Bronchial epithelial cell (primary cell): ENCODE data around the gene NUB1. TPM values are rescaled to one million over a fixed set of nuclear protein-coding genes. Genes with fewer than 3 reads are reported as not detected.

Source experiments
- DNase-seq: peaks from one replicate; pipeline ENCODE4 v3.0.0-alpha.2; 2010; ENCODE audit warnings: low read depth
- FAIRE-seq: peaks from 2 replicates; lab custom pipeline; 2011; peaks lifted over from hg19 to GRCh38; lab: Jason Lieb, UNC
- H3K27me3 ChIP-seq: 2 replicates; pipeline ENCODE4 v1.5.1; 2011; ENCODE audit warnings: low read length; ENCODE audit not compliant: control insufficient read depth, insufficient read depth
- H3K36me3 ChIP-seq: 2 replicates; pipeline ENCODE4 v1.5.1; 2011; ENCODE audit warnings: low read length; ENCODE audit not compliant: control insufficient read depth, insufficient read depth
- H3K4me3 ChIP-seq: 2 replicates; pipeline ENCODE4 v1.5.1; 2011; ENCODE audit warnings: mild to moderate bottlenecking, low read depth, low read length, control low read depth
- total RNA-seq: library from RNA; depleted of rRNA; stranded (reverse); fragments of >200 nt; gene quantifications from 2 replicates; pipeline ENCODE4 v1.2.1, GENCODE V29; 2014
- TF ChIP-seq, protein P1 (sequence below): IDR thresholded peaks from 2 replicates; pipeline ENCODE4 v1.5.1; 2011; ENCODE audit warnings: mild to moderate bottlenecking, moderate library complexity, low read length, control low read depth, inconsistent platforms; ENCODE audit not compliant: insufficient read depth, severe bottlenecking

The NUB1 gene
- total RNA-seq, 1 donor from 2014 or later, result 34.0 TPM

DNA sequence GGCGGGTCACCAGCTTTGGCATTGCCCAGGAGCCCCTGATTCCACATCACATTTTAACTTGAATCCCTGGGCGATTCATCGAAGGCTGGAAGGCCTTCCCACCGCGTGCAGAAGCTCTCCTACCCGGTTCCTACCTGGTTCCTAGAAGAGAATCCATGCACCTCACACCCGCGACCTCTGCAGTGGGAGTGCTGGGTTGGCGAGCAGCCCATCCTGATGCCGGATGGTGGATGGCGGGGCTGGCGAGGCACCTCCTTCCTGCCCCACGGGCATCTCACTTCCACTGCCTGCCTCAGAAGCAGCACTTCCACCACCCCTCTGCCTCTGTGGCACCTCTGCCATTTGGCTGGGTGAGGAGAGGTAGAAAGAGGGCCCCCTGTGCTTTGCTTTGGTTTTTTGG, 32.0 kb downstream of the NUB1 start:
- no peak for DNase-seq
- TF ChIP-seq, protein P1, sequence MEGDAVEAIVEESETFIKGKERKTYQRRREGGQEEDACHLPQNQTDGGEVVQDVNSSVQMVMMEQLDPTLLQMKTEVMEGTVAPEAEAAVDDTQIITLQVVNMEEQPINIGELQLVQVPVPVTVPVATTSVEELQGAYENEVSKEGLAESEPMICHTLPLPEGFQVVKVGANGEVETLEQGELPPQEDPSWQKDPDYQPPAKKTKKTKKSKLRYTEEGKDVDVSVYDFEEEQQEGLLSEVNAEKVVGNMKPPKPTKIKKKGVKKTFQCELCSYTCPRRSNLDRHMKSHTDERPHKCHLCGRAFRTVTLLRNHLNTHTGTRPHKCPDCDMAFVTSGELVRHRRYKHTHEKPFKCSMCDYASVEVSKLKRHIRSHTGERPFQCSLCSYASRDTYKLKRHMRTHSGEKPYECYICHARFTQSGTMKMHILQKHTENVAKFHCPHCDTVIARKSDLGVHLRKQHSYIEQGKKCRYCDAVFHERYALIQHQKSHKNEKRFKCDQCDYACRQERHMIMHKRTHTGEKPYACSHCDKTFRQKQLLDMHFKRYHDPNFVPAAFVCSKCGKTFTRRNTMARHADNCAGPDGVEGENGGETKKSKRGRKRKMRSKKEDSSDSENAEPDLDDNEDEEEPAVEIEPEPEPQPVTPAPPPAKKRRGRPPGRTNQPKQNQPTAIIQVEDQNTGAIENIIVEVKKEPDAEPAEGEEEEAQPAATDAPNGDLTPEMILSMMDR, result no peak
- H3K27me3 ChIP-seq, result no peaks in the 10 kb centered on the region
- no peak overlapping the region for H3K4me3 ChIP-seq
- peaks cover 14% of the 10 kb centered on the region for H3K36me3 ChIP-seq
- no peak for FAIRE-seq

DNA sequence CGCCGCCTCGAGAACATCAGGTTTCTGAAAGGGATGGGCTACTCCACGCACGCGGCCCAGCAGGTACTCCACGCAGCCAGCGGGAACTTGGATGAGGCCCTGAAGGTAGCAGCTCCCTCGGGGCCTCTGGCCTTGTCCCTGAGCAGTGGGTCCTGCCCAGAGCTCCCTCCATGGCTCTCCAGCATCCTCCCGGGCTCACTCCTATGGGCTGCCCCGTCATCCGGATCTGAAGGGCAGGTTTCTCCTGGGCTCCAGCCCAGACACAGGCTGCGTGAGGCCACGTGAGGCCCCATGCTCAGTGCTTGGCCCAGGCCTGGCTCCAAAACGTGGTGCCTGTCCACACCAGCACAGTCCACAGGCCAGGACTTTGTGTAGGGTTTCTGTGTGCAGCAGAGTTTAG, 32.5 kb downstream of the NUB1 start:
- no peak for FAIRE-seq

DNA sequence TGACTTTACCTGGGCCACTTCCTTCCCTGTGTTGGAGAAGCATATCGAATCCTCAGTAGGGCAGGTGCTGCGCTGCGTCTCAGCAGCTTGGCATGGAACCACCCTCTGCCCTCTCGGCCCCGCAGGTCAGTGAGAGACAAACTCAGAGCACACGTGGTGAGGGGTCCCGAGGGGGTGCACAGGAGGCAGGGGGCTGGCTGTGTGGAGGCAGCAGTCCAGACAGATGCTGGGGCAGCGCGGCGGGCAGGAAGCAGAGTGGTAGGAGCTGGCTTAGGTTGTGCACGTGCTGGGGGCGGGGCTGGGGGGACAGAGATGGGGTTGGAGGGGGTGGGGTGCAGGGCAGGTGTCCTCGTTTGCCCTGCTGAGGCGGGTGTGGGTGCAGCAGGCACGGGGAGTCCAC, 33.1 kb downstream of the NUB1 start:
- no peak for FAIRE-seq
- Histone ChIP-seq H3K36me3 (peaks cover 11% of the 10 kb centered on the region), H3K27me3 (no peaks in the 10 kb centered on the region)

More for the DNA sequence above, 32.5 kb downstream of the NUB1 start:
- DNase-seq, result no peak
- TF ChIP-seq, protein P1, result no peak
- H3K4me3 ChIP-seq, result no peak overlapping the region
- H3K36me3 ChIP-seq, result peaks cover 14% of the 10 kb centered on the region
- no peaks in the 10 kb centered on the region for H3K27me3 ChIP-seq

DNA sequence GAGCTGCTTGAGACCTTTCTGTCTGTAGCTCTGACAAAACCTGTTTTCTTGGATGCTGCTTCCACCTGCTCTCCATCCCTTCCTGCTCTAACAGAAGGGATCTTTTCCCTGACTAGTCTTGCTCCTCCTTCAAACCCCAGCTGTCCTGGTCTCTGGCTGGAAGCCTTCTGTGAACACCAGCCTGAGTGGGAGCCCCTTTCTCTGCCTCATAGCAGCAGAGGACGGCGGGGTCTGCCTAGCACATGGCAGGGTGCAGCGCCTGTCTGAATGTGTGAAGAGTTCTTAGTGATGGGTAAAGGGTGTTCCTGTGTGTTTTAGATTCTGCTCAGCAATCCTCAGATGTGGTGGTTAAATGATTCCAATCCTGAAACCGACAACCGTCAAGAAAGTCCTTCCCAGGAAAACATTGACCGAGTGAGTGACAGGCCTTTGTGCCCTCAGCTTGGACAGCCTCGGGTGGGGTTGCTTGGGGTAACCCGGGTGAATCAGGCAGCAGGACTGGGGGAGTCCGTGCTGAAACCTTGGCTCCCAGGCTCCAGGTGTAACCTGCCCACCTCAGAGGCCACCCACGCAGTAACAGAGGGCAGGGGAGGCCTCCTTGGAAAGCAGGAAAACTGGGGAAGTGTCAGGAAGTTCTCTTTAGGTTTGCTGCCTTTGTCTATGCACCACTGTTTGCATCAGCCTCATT, 34.1 kb downstream of the NUB1 start:
- FAIRE-seq (no peak), DNase-seq (no peak)
- TF ChIP-seq, protein P1, result no peak
- Histone ChIP-seq H3K27me3 (no peaks in the 10 kb centered on the region), H3K4me3 (no peak overlapping the region), H3K36me3 (peaks cover 9% of the 10 kb centered on the region)

More for the DNA sequence above, 33.1 kb downstream of the NUB1 start:
- no peak for DNase-seq
- TF ChIP-seq, protein P1, result no peak
- H3K4me3 ChIP-seq, result no peak overlapping the region

DNA sequence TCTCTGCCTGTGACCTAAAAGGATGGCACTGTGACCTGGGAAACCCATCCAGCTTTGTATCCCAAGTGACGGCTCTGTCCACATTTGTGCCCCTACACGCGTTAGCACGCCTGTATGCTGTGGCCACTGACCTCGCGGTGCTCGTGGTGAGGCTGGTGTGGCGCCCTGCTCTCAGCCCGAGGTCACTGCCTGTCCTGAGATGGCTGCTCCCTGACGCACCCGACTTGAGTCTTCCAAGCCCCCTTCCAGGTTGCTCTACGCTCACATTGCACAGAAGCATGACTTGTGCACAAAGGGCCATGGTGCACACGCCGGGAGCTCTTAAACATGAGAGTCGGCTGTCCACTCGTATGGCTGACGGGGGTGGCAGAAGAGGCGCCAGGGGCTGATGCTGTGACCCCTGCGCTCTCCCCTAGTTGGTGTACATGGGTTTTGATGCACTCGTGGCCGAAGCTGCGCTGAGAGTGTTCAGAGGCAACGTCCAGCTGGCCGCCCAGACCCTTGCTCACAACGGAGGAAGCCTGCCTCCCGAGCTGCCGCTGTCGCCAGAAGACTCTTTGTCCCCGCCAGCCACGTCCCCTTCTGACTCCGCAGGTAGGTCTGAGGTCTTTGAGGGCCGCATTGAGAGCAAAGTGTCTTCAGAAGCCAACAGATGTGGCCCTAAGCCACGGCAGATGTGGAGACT, 34.7 kb downstream of the NUB1 start:
- FAIRE-seq (peak; percentile 7), DNase-seq (no peak)
- peaks cover 3% of the 10 kb centered on the region for H3K27me3 ChIP-seq
- H3K4me3 ChIP-seq, result no peak overlapping the region
- TF ChIP-seq, protein P1, result no peak
- peaks cover 9% of the 10 kb centered on the region for H3K36me3 ChIP-seq
